PC-3 (cell line): ENCODE data around the gene THRB. TPM values are rescaled to one million over a fixed set of nuclear protein-coding genes. Genes with fewer than 3 reads are reported as not detected.

ENCODE experiments used
- ATAC-seq: fragments of 200-7000 bp; cut with Tn5 transposase; 2 replicates; pipeline ENCODE4 v1.9.1; 2020; ENCODE audit warnings: mild to moderate bottlenecking, moderate library complexity
- BruUV-seq: library from RNA; stranded (reverse); fragments of 400-500 nt; replicated peaks from 2 replicates; lab custom pipeline; 2021; lab: Mats Ljungman, UMichigan
- CTCF ChIA-PET: fragments of 300-600 bp; sonication (Branson Sonifier 250); formaldehyde crosslinking; loops from one replicate; lab custom pipeline; 2022; ENCODE audit warnings: antibody characterized with exemption; lab: Charles Lee
- POLR2A ChIA-PET: fragments of 300-600 bp; sonication (Branson Sonifier 250); formaldehyde crosslinking; loops from one replicate; lab custom pipeline; 2022; ENCODE audit warnings: antibody characterized with exemption; ENCODE audit not compliant: unreplicated experiment; lab: Charles Lee
- DNase-seq: peaks from one replicate; pipeline ENCODE4 v3.0.0-alpha.2; 2015
- H2AFZ ChIP-seq: fragments of 300-600 bp; sonication (generic); 2 replicates; pipeline ENCODE4 v1.6.0; 2016; ENCODE audit warnings: antibody characterized with exemption, low read length
- H3F3A ChIP-seq: fragments of 300-600 bp; sonication (generic); one replicate; pipeline ENCODE4 v1.6.0; 2017; ENCODE audit warnings: antibody characterized with exemption, low read length, control low read depth, mild to moderate bottlenecking; ENCODE audit not compliant: unreplicated experiment
- H3K27ac ChIP-seq: fragments of 300-600 bp; sonication (generic); 2 replicates; pipeline ENCODE4 v1.5.1; 2016; ENCODE audit warnings: mild to moderate bottlenecking, low read length
- H3K27me3 ChIP-seq: fragments of 300-600 bp; sonication (generic); 2 replicates; pipeline ENCODE4 v1.6.1; 2016; ENCODE audit warnings: low read length, mixed read lengths
- H3K36me3 ChIP-seq: fragments of 300-600 bp; sonication (generic); 2 replicates; pipeline ENCODE4 v1.6.1; 2016; ENCODE audit warnings: low read depth, mixed run types, low read length, mixed read lengths
- H3K4me1 ChIP-seq: fragments of 300-600 bp; sonication (generic); 2 replicates; pipeline ENCODE4 v1.5.1; 2016; ENCODE audit warnings: low read length; ENCODE audit not compliant: insufficient read depth
- H3K4me2 ChIP-seq: fragments of 300-600 bp; sonication (generic); 2 replicates; pipeline ENCODE4 v1.6.0; 2016; ENCODE audit warnings: low read length
- H3K4me3 ChIP-seq: fragments of 300-600 bp; sonication (generic); 2 replicates; pipeline ENCODE4 v1.5.1; 2016; ENCODE audit warnings: mild to moderate bottlenecking, low read length, mixed read lengths
- H3K79me2 ChIP-seq: fragments of 300-600 bp; sonication (generic); 2 replicates; pipeline ENCODE4 v1.6.1; 2017; ENCODE audit warnings: low read length, mixed read lengths
- H3K9ac ChIP-seq: fragments of 300-600 bp; sonication (generic); 2 replicates; pipeline ENCODE4 v1.6.0; 2016; ENCODE audit warnings: mild to moderate bottlenecking, low read length
- H3K9me2 ChIP-seq: fragments of 300-600 bp; sonication (generic); replicated peaks from 2 replicates; pipeline ENCODE4 v1.6.1; 2016; ENCODE audit warnings: mixed run types, low read length, mixed read lengths
- H3K9me3 ChIP-seq: fragments of 300-600 bp; sonication (generic); 2 replicates; pipeline ENCODE4 v1.6.1; 2016; ENCODE audit warnings: low read length, mixed read lengths
- H4K20me1 ChIP-seq: fragments of 300-600 bp; sonication (generic); 2 replicates; pipeline ENCODE4 v1.6.1; 2016; ENCODE audit warnings: low read length, mixed read lengths
- CTCF ChIP-seq: fragments of 300-600 bp; sonication (generic); conservative IDR thresholded peaks from 2 replicates; pipeline ENCODE4 v1.5.1; 2017; ENCODE audit warnings: antibody characterized with exemption, low read depth, mild to moderate bottlenecking, low read length
- EZH2 ChIP-seq: fragments of 300-600 bp; sonication (generic); IDR thresholded peaks from one replicate; pipeline ENCODE4 v1.6.1; 2017; ENCODE audit warnings: antibody characterized with exemption, mild to moderate bottlenecking, low read length; ENCODE audit not compliant: unreplicated experiment
- EZH2phosphoT487 ChIP-seq: fragments of 300-600 bp; sonication (generic); IDR thresholded peaks from 2 replicates; pipeline ENCODE4 v1.6.1; 2018; ENCODE audit warnings: mild to moderate bottlenecking, antibody characterized with exemption, low read length, borderline replicate concordance
- intact Hi-C: fragments of 100-400 bp; cut with micrococcal nuclease; formaldehyde crosslinking; loops from 2 replicates; pipeline ENCODE4 v1.9.0; 2023
- total RNA-seq: library from RNA; depleted of rRNA; stranded (reverse); fragments of >200 nt; gene quantifications from 2 replicates; pipeline ENCODE4 v1.2.3, GENCODE V29; 2014

THRB gene
- total RNA-seq, 1 experiment from 2014 or later, result 9.7 TPM

DNA sequence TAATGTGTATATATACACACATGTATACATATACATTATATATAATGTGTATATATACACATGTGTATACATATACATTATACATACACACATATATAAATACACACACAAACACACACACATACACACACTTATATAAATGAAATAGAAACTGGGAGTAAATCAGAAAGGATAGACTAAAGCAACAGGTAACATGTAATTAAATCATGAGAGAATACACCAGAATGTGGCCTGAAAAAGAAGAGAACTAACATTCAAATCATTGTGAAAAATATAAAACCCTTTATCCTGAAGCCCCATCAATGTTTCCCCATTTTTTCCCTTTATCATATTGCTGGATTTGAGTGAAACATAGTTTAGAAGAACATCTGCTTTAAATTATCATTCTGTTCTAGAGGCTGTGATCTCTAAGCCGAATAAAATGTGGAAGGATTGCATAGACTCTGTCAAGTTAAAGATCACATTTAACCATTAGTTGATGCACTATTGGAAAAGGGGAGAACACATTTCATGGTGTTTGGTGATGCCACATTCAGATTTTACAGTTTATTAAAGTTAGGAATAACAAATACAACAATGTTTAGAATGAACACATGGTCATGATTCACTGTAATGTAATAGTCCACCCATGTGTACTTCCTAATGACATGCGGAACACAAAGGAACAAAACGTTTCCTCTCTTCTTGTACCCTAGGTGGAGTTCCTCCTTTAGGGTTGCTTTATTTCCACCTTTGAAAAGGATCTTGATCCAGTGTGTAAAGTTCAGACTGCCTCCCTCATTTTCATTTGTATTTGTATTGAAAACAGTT, 12.5 kb upstream of the THRB start:
- Histone ChIP-seq H3K36me3 (no peaks in the 10 kb centered on the region), H3F3A (no peaks in the 10 kb centered on the region), H2AFZ (peak overlapping the region; percentile 39; the same call in 1 of the 2 replicates), H3K9ac (peak overlapping the region; percentile 39), H3K27me3 (no peaks in the 10 kb centered on the region), H3K79me2 (no peaks in the 10 kb centered on the region), H3K4me2 (peak overlapping the region; percentile 46; the same call in 1 of the 2 replicates), H4K20me1 (no peaks in the 10 kb centered on the region), H3K9me2 (no peaks in the 10 kb centered on the region), H3K4me1 (peaks cover 46% of the 10 kb centered on the region), H3K27ac (peak overlapping the region; percentile 82), H3K9me3 (no peaks in the 10 kb centered on the region), H3K4me3 (no peak overlapping the region)
- no peak for TF ChIP-seq CTCF
- no peak for TF ChIP-seq EZH2
- no peak for TF ChIP-seq EZH2phosphoT487
- peak; percentile 39 for DNase-seq
- peak; percentile 23 for ATAC-seq
- ChIA-PET CTCF (no interaction called here), POLR2A (no interaction called here)
- BruUV-seq, result no TSS peak
- intact Hi-C loops, result no loop called here

DNA sequence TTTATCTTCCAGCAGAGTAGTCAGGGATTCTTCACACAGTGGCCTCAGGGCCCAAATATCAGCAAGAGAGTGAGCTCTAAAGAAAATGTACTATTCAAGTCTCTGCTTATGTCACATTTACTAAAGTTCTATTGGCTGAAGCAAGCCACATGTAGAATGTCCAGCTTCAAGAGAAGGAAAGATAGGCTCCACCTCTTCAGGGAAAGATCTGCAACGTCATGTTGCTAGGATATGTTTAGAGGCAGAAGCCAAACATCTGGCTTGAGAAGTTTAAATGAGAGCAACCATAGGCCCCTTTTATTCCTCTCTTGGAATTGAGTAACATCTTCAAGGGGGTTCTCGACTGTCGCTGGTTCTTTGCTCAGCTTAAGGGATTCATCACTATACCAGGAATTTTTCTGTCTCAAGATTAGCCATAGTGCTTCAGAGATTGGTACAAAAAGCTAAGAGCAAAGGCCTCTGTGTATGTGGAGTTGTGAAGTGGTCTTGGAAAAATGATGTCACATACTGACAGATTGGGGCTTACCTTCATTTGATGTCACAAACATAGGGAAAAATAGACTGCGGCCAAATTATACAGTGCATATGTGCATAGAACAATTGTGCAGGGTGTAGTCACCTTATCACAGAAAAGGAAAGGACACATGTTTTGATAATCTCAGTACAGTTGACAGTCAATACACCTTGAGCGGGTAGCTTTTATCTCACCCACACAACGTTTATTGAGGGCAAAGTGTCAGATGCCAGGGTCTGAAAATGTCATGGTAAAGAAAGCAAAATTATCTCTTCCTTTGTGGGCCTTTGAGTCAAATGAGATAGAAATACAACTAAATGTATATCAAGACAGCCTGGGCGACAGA, 11.3 kb upstream of the THRB start:
- POLR2A ChIA-PET, result no interaction called here
- ATAC-seq, result no peak

More for the DNA sequence above, 11.3 kb upstream of the THRB start:
- intact Hi-C loops, result no loop called here
- no peaks in the 10 kb centered on the region for H3K9me2 ChIP-seq
- H3K9me3 ChIP-seq, result no peaks in the 10 kb centered on the region
- H3K36me3 ChIP-seq, result no peaks in the 10 kb centered on the region
- TF ChIP-seq EZH2 (no peak), EZH2phosphoT487 (no peak), CTCF (no peak)
- no peaks in the 10 kb centered on the region for H3K79me2 ChIP-seq
- CTCF ChIA-PET, result no interaction called here
- H4K20me1 ChIP-seq, result no peaks in the 10 kb centered on the region
- no peak overlapping the region for H3K4me3 ChIP-seq
- no peak overlapping the region for H2AFZ ChIP-seq
- no peaks in the 10 kb centered on the region for H3K27me3 ChIP-seq
- H3F3A ChIP-seq, result no peaks in the 10 kb centered on the region
- no TSS peak for BruUV-seq
- DNase-seq, result no peak
- H3K4me2 ChIP-seq, result no peak overlapping the region
- H3K4me1 ChIP-seq, result peaks cover 50% of the 10 kb centered on the region
- no peak overlapping the region for H3K27ac ChIP-seq
- no peak overlapping the region for H3K9ac ChIP-seq
